Heart left ventricle (tissue), 16 donors: Measurements from ENCODE around the gene BEAN1. TPM values are rescaled to one million over a fixed set of nuclear protein-coding genes. Genes with fewer than 3 reads are reported as not detected.

Experiments
- ATAC-seq, 4 donors: fragments of 200-7000 bp; cut with Tn5 transposase; one replicate each; pipeline ENCODE4 v1.9.1; 2020 to 2022; ENCODE audit warnings: moderate library complexity in 4 of 4, mild to moderate bottlenecking in 3 of 4, moderate number of reproducible peaks in 1 of 4
- DNase-seq, 5 donors: peaks; one replicate each; pipeline ENCODE4 v3.0.0-alpha.2; 2020
- H3K27ac ChIP-seq, 12 donors: fragments of 200-600 bp; sonication (generic) in 4 of 12; one replicate each; pipeline versions ENCODE4 v1.5.0 to v1.8.0; 2016 to 2022; ENCODE audit warnings: mild to moderate bottlenecking in 2 of 12
- H3K27me3 ChIP-seq, 9 donors: fragments of 200-600 bp; sonication (generic) in 2 of 9; one replicate each; pipeline versions ENCODE4 v1.5.1 to v1.8.0; 2016 to 2022; ENCODE audit warnings: mild to moderate bottlenecking in 3 of 9
- H3K36me3 ChIP-seq, 9 donors: fragments of 200-600 bp; sonication (generic) in 2 of 9; one replicate each; pipeline versions ENCODE4 v1.5.0 to v1.8.0; 2018 to 2022; ENCODE audit warnings: mild to moderate bottlenecking in 2 of 9
- H3K4me1 ChIP-seq, 12 donors: fragments of 200-600 bp; sonication (generic) in 4 of 12; one replicate each; pipeline versions ENCODE4 v1.5.0 to v1.8.0; 2016 to 2022; ENCODE audit warnings: mild to moderate bottlenecking in 3 of 12
- H3K4me3 ChIP-seq, 12 donors: fragments of 200-600 bp; sonication (generic) in 4 of 12; one replicate each; pipeline versions ENCODE4 v1.5.0 to v1.8.0; 2017 to 2022; ENCODE audit warnings: mild to moderate bottlenecking in 9 of 12, moderate library complexity in 4 of 12
- H3K9me3 ChIP-seq, 12 donors: fragments of 200-600 bp; sonication (generic) in 4 of 12; one replicate each; pipeline versions ENCODE4 v1.5.0 to v1.8.0; 2016 to 2022; ENCODE audit warnings: mild to moderate bottlenecking in 1 of 12
- CTCF ChIP-seq, 12 donors: fragments of 200-600 bp; sonication (generic) in 4 of 12; IDR thresholded peaks; one replicate each; pipeline versions ENCODE4 v1.5.0 to v1.8.0; 2018 to 2022; ENCODE audit warnings: antibody characterized with exemption in 12 of 12, mild to moderate bottlenecking in 5 of 12
- POLR2A ChIP-seq, 2 donors: fragments of 450-650 bp; IDR thresholded peaks; one replicate each; pipeline ENCODE4 v1.6.1; 2017; ENCODE audit warnings: antibody characterized with exemption in 2 of 2, mild to moderate bottlenecking in 2 of 2, moderate library complexity in 2 of 2
- WGBS, 4 donors: extraction: QIAGEN DNeasy Blood & Tissue Kit in 2 of 4; methylation state at CpG; one replicate each; pipeline versions ENCODE4 v1.1.5 to v1.1.7; 2013 to 2018; 5-methylcytosine and 5-hydroxymethylcytosine counted together
- intact Hi-C, 10 donors: fragments of 100-400 bp; cut with DNase I; formaldehyde crosslinking; loops; one replicate each; pipeline versions ENCODE4 v1.11.1 to v1.14.2; 2022
- polyA plus RNA-seq, 2 donors: library from polyadenylated mRNA; stranded (reverse); fragments of 200-250 nt; gene quantifications; one replicate each; pipeline ENCODE4 v1.2.3, GENCODE V29; 2013
- total RNA-seq, 9 donors: library from RNA; depleted of rRNA in 2 of 9; stranded (reverse); fragments of >200 nt in 2 of 9; fragmentation: NEBNext Ultra II Directional in 3 of 9; extraction: Animal tissue kit (Norgen Biotek cat#: 25700) in 3 of 9; gene quantifications; one replicate each; pipeline versions ENCODE4 v1.1.0 to v1.2.4, GENCODE V29; 2016 to 2023
- donor health status: ischemic (EF 13 %, LVEDD 7.1; RV severe dilation, severe dysfunction).
- donor health status: healthy with polysubstance abuse.
- donor health status: DM: no; HTN: yes; CAD: no.
- donor health status: DM: no; HTN: no; CAD: no.
- donor health status: ischemic (EF 25% LVEDD 6.9; RV normal size, moderate dysfunction).
- donor health status: ischemic (EF 25% LVEDD 5.7; RV mildly dilated, moderate dysfunction).
- donor health status: healthy.
- donor health status: DM: yes; HTN: yes; CAD: no.
- donor health status: ischemic (EF 35%, LVEDD 5.7; RV mildly dilated, moderate dysfunction).
- donor health status: nonischemic (EF 11% LVEDD 7.7; RV severe dilation, severe dysfunction).
- donor health status: DM: yes; HTN: yes; CAD: no.
- donor health status: PGD.
- donor health status: ischemic (EF 29% LVEDD 5.4; RV normal size, mild dysfunction).
- donor health status: nonischemic (EF 23%, LVEDD 6.1; RV moderate dilation, normal function).

BEAN1 gene
- total and polyA plus RNA-seq, 11 donors = 0.30 to 8.8 (median 1.5) TPM

- 5 to 15% (median 5%) methylated on average over 4 to 8 of the region's 8 CpGs for WGBS, 4 donors
- Histone ChIP-seq H3K4me3 (peak overlapping the region in 3 of 12 donors; percentile 6 to 21 (median 20)), H3K4me1 (peaks cover 19 to 87% (median 67%) of the 10 kb centered on the region in 12 donors), H3K27me3 (no peaks in the 10 kb centered on the region), H3K36me3 (peaks cover 0 to 27% (median 5%) of the 10 kb centered on the region in 9 donors), H3K9me3 (no peaks in the 10 kb centered on the region), H3K27ac (peak overlapping the region; percentile 74 to 100 (median 96))
- ATAC-seq (no peak), DNase-seq (no peak)
- TF ChIP-seq POLR2A (IDR thresholded peaks at IDR 0.05) (no peak), CTCF (IDR thresholded peaks at IDR 0.05) (no peak)
- intact Hi-C loops = loop anchor here in 5 of 10 donors (2.0 to 5.0 kb wide), 5 partner anchors 32 to 91 kb away; partner anchors contain the start of genes CKLF (in 2 of the 5) and TK2 (in 2 of the 5)
Measured at GRCh38 chr16:66516509-66516807, 89.4 kb downstream of the BEAN1 start.

- Histone ChIP-seq H3K4me3 (peak overlapping the region in 10 of 12 donors; percentile 21 to 50 (median 30)), H3K27ac (peak overlapping the region; percentile 89 to 100 (median 97)), H3K27me3 (no peaks in the 10 kb centered on the region), H3K4me1 (peaks cover 18 to 87% (median 67%) of the 10 kb centered on the region in 12 donors), H3K36me3 (peaks cover 0 to 25% (median 5%) of the 10 kb centered on the region in 9 donors), H3K9me3 (no peaks in the 10 kb centered on the region)
- WGBS, 4 donors = 12 to 23% (median 16%) methylated on average over 13 to 15 of the region's 15 CpGs
- ATAC-seq (peak; percentile 95 to 96 (median 96)), DNase-seq (peak; percentile 97 to 99 (median 98))
- TF ChIP-seq CTCF (IDR thresholded peaks at IDR 0.05) (no peak), POLR2A (IDR thresholded peaks at IDR 0.05) (peak in 1 of 2 donors; percentile 69)
- intact Hi-C loops = loop anchor here in 5 of 10 donors (1.0 to 5.0 kb wide), 6 partner anchors 32 to 151 kb away; partner anchors contain the start of genes CKLF (in 2 of the 5), TK2 (in 2 of the 5) and CDH5 (in 1 of the 5)
Measured at GRCh38 chr16:66516808-66517585, 89.9 kb downstream of the BEAN1 start.

- Histone ChIP-seq H3K27me3 (no peaks in the 10 kb centered on the region), H3K9me3 (no peaks in the 10 kb centered on the region), H3K27ac (peak overlapping the region; percentile 89 to 100 (median 97)), H3K4me1 (peaks cover 18 to 87% (median 64%) of the 10 kb centered on the region in 12 donors), H3K36me3 (peaks cover 0 to 21% (median 5%) of the 10 kb centered on the region in 9 donors), H3K4me3 (peak overlapping the region in 8 of 12 donors; percentile 24 to 50 (median 33))
- peak in 1 of 5 donors; percentile 63 for DNase-seq
- TF ChIP-seq POLR2A (IDR thresholded peaks at IDR 0.05) (no peak), CTCF (IDR thresholded peaks at IDR 0.05) (no peak)
- ATAC-seq = no peak
- intact Hi-C loops = loop anchor here in 5 of 10 donors (1.0 to 5.0 kb wide), 6 partner anchors 31 to 151 kb away; partner anchors contain the start of genes CKLF (in 2 of the 5), TK2 (in 2 of the 5) and CDH5 (in 1 of the 5)
- 59 to 74% (median 64%) methylated on average over 8 of the region's 8 CpGs for WGBS, 4 donors
Measured at GRCh38 chr16:66517586-66518263, 90.6 kb downstream of the BEAN1 start.
